ENCODE measurements around the gene AADACL4. TPM values are rescaled to one million over a fixed set of nuclear protein-coding genes. Genes with fewer than 3 reads are reported as not detected.
"Not testable (repeated sequence)": the region's sequence is repeated elsewhere in the genome, so short reads cannot be mapped to it uniquely, and the experiment has no call there.

Gene AADACL4
- total and polyA plus RNA-seq, 2 experiments from 2014 or later = not detected

DNA sequence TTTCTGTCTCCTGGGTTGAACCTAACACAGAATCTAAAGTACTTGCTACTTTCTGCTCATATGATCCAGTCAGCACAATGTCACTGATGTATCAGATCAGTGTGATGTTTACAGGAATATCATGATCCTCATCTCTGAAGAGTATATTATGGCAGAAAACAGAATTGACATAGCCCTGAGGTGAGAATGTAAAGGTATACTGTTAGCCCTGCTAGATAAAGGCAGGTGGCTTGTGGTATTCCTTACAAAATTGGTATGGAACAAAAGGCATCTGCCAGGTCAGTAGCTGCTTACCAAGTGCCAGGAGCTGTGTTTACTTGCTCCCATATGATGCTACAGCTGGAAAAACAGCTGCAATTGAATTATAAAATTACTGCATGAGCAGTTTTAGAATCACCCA is 30.5 kb downstream of the AADACL4 start:
- H3K4me2 ChIP-seq = no peak overlapping the region
- no peaks in the 10 kb centered on the region; the same call in 1 of the 2 replicates for H3K36me3 ChIP-seq (ENCODE audit: insufficient read depth)
- no peak overlapping the region for H3K4me3 ChIP-seq
- no peak for TF ChIP-seq ZNF114 (CRISPR knock-in tag; IDR thresholded peaks at IDR 0.05)
- TF ChIP-seq JUNB (IDR thresholded peaks at IDR 0.05; ENCODE audit: unreplicated experiment) = no peak
- no peak for ATAC-seq
- Mint-ChIP-seq H3K27ac (no peak overlapping the region), H3K4me1 (no peaks in the 10 kb centered on the region), H3K27me3 (ENCODE audit: insufficient read depth, low read depth, poor library complexity) (no peaks in the 10 kb centered on the region), H3K4me3 (no peak overlapping the region), H3K36me3 (ENCODE audit: low read depth) (no peaks in the 10 kb centered on the region), H3K9me3 (0 out of 3 replicates have a peak, but pooled peaks cover 3% of the 10 kb centered on the region)
- no peak overlapping the region for H3K27ac ChIP-seq (ENCODE audit: low read depth)
- DNase-seq (ENCODE audit: low spot score) = no peak
- no peaks in the 10 kb centered on the region for H3K9me2 ChIP-seq (ENCODE audit: insufficient read depth)
- H2AFZ ChIP-seq = 0 out of 2 replicates have a peak overlapping the region, but pooled peaks have one; percentile 23
- no peaks in the 10 kb centered on the region for H3K27me3 ChIP-seq (ENCODE audit: insufficient read depth)
- no peaks in the 10 kb centered on the region for H3F3A ChIP-seq (replicated peaks; ENCODE audit: low read depth)
- H3K79me2 ChIP-seq (replicated peaks; ENCODE audit: insufficient read depth) = no peaks in the 10 kb centered on the region
- H4K20me1 ChIP-seq (replicated peaks; ENCODE audit: insufficient read depth) = no peaks in the 10 kb centered on the region
- no peaks in the 10 kb centered on the region for H3K4me1 ChIP-seq (ENCODE audit: insufficient read depth)

DNA sequence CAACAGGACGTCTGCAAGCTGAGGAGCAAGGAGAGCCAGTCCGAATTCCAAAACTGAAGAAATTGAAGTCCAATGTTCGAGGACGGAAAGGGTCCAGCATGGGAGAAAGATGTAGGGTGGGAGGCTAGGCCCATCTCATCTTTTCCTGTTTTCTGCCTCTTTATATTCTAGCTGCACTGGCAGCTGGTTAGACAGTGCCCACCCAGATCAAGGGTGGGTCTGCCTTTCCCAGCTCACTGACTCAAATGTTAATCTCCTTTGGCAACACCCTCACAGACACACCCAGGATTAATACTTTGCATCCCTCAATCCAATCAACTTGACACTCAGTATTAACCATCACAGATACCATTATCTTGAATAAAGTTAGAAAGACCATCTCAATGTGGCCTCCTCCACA is 32.2 kb downstream of the AADACL4 start:
- not testable (repeated sequence) for H3K27me3 ChIP-seq (ENCODE audit: insufficient read depth); H3K4me2 ChIP-seq; H3K9me2 ChIP-seq (ENCODE audit: insufficient read depth); H3K4me3 ChIP-seq; H3K27me3 Mint-ChIP-seq (ENCODE audit: insufficient read depth, low read depth, poor library complexity); H3K36me3 ChIP-seq (ENCODE audit: insufficient read depth); H3K27ac ChIP-seq (ENCODE audit: low read depth); H3K4me1 ChIP-seq (ENCODE audit: insufficient read depth); ATAC-seq; H3K4me1 Mint-ChIP-seq; H2AFZ ChIP-seq; DNase-seq (ENCODE audit: low spot score); H3F3A ChIP-seq (replicated peaks; ENCODE audit: low read depth); H3K36me3 Mint-ChIP-seq (ENCODE audit: low read depth); H3K79me2 ChIP-seq (replicated peaks; ENCODE audit: insufficient read depth); H4K20me1 ChIP-seq (replicated peaks; ENCODE audit: insufficient read depth); H3K27ac Mint-ChIP-seq; H3K4me3 Mint-ChIP-seq
- peaks cover 10% of the 10 kb centered on the region; the same call in 2 of the 3 replicates for H3K9me3 Mint-ChIP-seq

DNA sequence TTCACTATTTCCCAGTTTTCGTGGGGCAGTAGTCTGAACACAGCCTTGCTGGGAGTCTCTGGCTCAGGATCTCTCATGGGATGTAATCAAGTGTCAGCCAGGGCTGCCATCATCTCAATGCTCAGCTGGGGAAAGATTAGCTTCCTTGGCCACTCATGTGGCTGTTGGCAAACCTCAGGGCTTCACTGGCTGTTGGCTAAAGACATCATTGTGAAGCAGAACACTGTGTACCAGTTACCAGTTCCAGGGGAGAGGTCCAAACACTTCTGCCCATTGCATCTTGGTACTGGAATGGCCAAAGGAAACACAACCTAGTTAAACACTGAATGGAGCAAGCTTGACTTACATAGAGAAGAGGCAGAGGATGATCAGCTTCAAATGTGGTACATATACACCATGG is 33.7 kb downstream of the AADACL4 start:
- H3K4me1 ChIP-seq (ENCODE audit: insufficient read depth) = no peaks in the 10 kb centered on the region
- H3K27ac Mint-ChIP-seq = no peak overlapping the region

More for the DNA sequence above, 33.7 kb downstream of the AADACL4 start:
- Histone ChIP-seq H4K20me1 (replicated peaks; ENCODE audit: insufficient read depth) (no peaks in the 10 kb centered on the region), H3K27me3 (ENCODE audit: insufficient read depth) (no peaks in the 10 kb centered on the region), H3K4me2 (no peak overlapping the region), H2AFZ (no peak overlapping the region), H3K9me2 (ENCODE audit: insufficient read depth) (no peaks in the 10 kb centered on the region), H3F3A (replicated peaks; ENCODE audit: low read depth) (no peaks in the 10 kb centered on the region), H3K27ac (ENCODE audit: low read depth) (no peak overlapping the region), H3K4me3 (no peak overlapping the region), H3K36me3 (ENCODE audit: insufficient read depth) (no peaks in the 10 kb centered on the region), H3K79me2 (replicated peaks; ENCODE audit: insufficient read depth) (no peaks in the 10 kb centered on the region)
- Mint-ChIP-seq H3K4me1 (no peaks in the 10 kb centered on the region), H3K27me3 (ENCODE audit: insufficient read depth, low read depth, poor library complexity) (no peaks in the 10 kb centered on the region), H3K36me3 (ENCODE audit: low read depth) (no peaks in the 10 kb centered on the region), H3K9me3 (peaks cover 10% of the 10 kb centered on the region; the same call in 2 of the 3 replicates), H3K4me3 (no peak overlapping the region)
- TF ChIP-seq, protein P1, sequence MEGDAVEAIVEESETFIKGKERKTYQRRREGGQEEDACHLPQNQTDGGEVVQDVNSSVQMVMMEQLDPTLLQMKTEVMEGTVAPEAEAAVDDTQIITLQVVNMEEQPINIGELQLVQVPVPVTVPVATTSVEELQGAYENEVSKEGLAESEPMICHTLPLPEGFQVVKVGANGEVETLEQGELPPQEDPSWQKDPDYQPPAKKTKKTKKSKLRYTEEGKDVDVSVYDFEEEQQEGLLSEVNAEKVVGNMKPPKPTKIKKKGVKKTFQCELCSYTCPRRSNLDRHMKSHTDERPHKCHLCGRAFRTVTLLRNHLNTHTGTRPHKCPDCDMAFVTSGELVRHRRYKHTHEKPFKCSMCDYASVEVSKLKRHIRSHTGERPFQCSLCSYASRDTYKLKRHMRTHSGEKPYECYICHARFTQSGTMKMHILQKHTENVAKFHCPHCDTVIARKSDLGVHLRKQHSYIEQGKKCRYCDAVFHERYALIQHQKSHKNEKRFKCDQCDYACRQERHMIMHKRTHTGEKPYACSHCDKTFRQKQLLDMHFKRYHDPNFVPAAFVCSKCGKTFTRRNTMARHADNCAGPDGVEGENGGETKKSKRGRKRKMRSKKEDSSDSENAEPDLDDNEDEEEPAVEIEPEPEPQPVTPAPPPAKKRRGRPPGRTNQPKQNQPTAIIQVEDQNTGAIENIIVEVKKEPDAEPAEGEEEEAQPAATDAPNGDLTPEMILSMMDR (conservative IDR thresholded peaks at IDR 0.05; ENCODE audit: low read depth in 2 of 2) = no peak
- DNase-seq (ENCODE audit: low spot score) (no peak), ATAC-seq (no peak)

All from GM23338 (cell line).